ENCODE results near the gene CCL22. TPM values are rescaled to one million over a fixed set of nuclear protein-coding genes. Genes with fewer than 3 reads are reported as not detected.

CCL22 gene
- total RNA-seq, 1 donor from 2014 or later, result 0.17 TPM

GRCh38 chr16:57377080-57377841 is 18.7 kb downstream of the CCL22 start:
- Mint-ChIP-seq H3K4me3 (peak overlapping the region; percentile 60), H3K27me3 (no peaks in the 10 kb centered on the region), H3K36me3 (no peaks in the 10 kb centered on the region), H3K27ac (peak overlapping the region; percentile 80), H3K9me3 (no peaks in the 10 kb centered on the region), H3K4me1 (ENCODE audit: unreplicated experiment) (peaks cover 23% of the 10 kb centered on the region)
- TF ChIP-seq CTCF (conservative IDR thresholded peaks at IDR 0.05), result no peak
- no peak for DNase-seq (ENCODE audit: extremely low spot score, unreplicated experiment)

- Mint-ChIP-seq H3K36me3 (no peaks in the 10 kb centered on the region), H3K4me3 (no peak overlapping the region), H3K27ac (no peak overlapping the region), H3K27me3 (no peaks in the 10 kb centered on the region), H3K4me1 (ENCODE audit: unreplicated experiment) (peaks cover 10% of the 10 kb centered on the region), H3K9me3 (no peaks in the 10 kb centered on the region)
- DNase-seq (ENCODE audit: extremely low spot score, unreplicated experiment), result no peak
- TF ChIP-seq CTCF (conservative IDR thresholded peaks at IDR 0.05), result no peak
Measured at GRCh38 chr16:57379579-57379978, 21.0 kb downstream of the CCL22 start.

GRCh38 chr16:57380671-57381462 is 22.3 kb downstream of the CCL22 start:
- TF ChIP-seq CTCF (conservative IDR thresholded peaks at IDR 0.05), result no peak
- peaks cover 10% of the 10 kb centered on the region for H3K4me1 Mint-ChIP-seq (ENCODE audit: unreplicated experiment)
- DNase-seq (ENCODE audit: extremely low spot score, unreplicated experiment), result no peak
- no peak overlapping the region for H3K4me3 Mint-ChIP-seq
- no peaks in the 10 kb centered on the region for H3K9me3 Mint-ChIP-seq
- H3K36me3 Mint-ChIP-seq, result no peaks in the 10 kb centered on the region
- no peaks in the 10 kb centered on the region for H3K27me3 Mint-ChIP-seq
- no peak overlapping the region for H3K27ac Mint-ChIP-seq

GRCh38 chr16:57381791-57382534 is 23.4 kb downstream of the CCL22 start:
- H3K4me3 Mint-ChIP-seq, result no peak overlapping the region
- DNase-seq (ENCODE audit: extremely low spot score, unreplicated experiment), result no peak
- H3K27ac Mint-ChIP-seq, result no peak overlapping the region
- TF ChIP-seq CTCF (conservative IDR thresholded peaks at IDR 0.05), result no peak
- H3K9me3 Mint-ChIP-seq, result no peaks in the 10 kb centered on the region
- H3K4me1 Mint-ChIP-seq (ENCODE audit: unreplicated experiment), result peaks cover 15% of the 10 kb centered on the region
- no peaks in the 10 kb centered on the region for H3K27me3 Mint-ChIP-seq
- no peaks in the 10 kb centered on the region for H3K36me3 Mint-ChIP-seq

GRCh38 chr16:57382535-57383275 is 24.1 kb downstream of the CCL22 start:
- Mint-ChIP-seq H3K36me3 (no peaks in the 10 kb centered on the region), H3K27me3 (no peaks in the 10 kb centered on the region), H3K27ac (no peak overlapping the region), H3K9me3 (no peaks in the 10 kb centered on the region), H3K4me1 (ENCODE audit: unreplicated experiment) (peaks cover 10% of the 10 kb centered on the region), H3K4me3 (no peak overlapping the region)
- TF ChIP-seq CTCF (conservative IDR thresholded peaks at IDR 0.05), result no peak
- no peak for DNase-seq (ENCODE audit: extremely low spot score, unreplicated experiment)
